RPMI7951 (cell line): Measurements from ENCODE around the gene DNTT. TPM values are rescaled to one million over a fixed set of nuclear protein-coding genes. Genes with fewer than 3 reads are reported as not detected.

ENCODE experiments used
- DNase-seq: peaks from one replicate; pipeline ENCODE4 v3.0.0-alpha.2; 2012; ENCODE audit warnings: low read depth
- total RNA-seq: library from RNA; depleted of rRNA; stranded (reverse); fragments of >200 nt; shearing (Covaris generic); gene quantifications from 2 replicates; pipeline ENCODE4 v1.2.3, GENCODE V29; 2014

DNTT gene
- total RNA-seq, 1 experiment from 2014 or later, result not detected

DNA sequence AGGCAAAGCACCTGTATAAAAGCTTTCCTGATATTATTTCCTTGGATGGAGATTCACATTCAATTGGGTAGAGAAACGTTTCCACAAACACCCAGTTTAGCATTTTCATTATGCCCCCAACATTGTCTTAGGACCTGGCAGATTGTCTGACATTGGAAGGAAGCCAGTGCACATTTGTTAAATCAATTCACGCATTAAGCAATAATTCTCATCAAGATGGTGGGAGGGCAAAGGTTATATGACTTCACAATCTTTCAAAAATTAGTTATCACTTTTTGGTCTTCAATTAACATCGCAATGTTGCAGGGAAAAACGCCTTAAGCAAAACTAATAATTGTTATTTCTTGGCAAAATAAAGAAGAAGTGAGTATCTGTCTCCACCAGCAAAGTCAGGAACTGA is 38.2 kb downstream of the DNTT start:
- no peak for DNase-seq

DNA sequence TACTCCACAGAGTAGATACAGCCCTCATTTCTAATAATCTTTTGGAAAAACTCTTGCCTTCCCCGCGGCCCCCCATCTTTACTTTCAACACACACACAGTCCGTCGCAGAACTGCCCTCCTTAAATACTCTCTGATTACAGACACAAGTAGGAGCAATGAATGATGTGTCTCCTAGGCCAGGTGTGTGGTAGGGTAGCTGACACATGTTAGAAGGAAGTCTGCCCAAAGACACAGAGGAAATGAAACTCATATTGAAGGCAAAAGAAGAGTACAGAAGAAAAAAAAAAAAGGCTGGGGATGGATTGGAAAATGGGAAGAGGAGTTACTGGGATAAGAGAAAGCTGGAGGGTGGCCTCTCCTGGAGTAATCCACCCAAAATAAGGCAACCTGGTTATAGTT is 39.9 kb downstream of the DNTT start:
- no peak for DNase-seq

DNA sequence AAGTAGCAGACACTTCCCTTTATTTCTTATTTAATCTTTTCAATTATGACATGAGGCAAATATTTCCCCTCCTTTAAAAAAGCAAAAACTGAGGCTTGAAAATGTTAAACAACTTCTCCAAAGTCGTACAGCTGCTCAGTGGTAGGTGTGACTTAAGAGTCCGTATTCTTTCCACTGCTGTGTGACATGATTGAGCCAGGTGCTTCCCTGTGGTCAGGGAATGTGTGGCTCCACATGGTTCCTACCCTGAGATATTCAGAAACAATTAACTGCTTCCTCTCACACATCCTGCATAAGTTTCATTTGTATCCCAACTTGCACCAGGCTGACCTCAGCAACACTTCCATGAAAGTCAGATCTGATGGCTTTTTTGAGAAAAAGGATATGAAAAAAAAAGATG is 41.0 kb downstream of the DNTT start:
- DNase-seq, result no peak

DNA sequence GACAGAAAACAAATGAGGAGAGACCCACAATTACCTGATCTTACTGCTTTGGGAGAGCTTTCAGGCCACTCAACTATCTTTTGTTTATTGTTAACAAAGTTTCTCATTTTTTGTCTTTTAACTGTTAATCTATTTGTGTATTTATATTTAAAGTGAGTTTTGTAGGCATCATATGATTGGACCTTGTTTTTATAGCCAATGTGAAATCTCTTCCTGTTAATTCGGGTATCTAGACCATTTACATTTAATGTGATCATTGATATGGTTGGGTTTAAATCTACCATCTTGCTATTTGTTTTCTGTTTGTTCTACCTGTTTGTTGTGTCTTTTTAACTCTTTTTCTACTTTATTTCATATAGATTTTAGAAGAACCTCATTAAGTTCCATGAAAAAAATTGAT is 42.1 kb downstream of the DNTT start:
- no peak for DNase-seq

DNA sequence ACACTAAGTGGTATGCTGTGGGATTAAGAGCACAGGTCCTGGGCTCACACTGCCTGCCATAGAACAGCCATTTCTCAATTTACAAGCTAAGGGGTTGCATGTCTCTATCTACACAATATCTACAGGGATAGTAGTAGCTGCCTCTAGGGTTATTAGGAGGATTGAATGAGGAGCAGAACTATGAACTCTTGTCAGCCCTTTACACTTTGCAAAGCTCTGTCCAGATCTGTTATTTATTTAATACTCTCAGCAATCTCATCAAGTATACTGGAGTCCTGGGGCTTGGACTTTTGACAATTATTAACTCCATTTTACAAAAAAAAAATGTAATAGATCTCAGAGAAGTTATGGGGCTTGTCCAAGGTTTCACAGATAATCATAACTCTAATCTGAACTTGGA is 47.8 kb downstream of the DNTT start:
- no peak for DNase-seq

DNA sequence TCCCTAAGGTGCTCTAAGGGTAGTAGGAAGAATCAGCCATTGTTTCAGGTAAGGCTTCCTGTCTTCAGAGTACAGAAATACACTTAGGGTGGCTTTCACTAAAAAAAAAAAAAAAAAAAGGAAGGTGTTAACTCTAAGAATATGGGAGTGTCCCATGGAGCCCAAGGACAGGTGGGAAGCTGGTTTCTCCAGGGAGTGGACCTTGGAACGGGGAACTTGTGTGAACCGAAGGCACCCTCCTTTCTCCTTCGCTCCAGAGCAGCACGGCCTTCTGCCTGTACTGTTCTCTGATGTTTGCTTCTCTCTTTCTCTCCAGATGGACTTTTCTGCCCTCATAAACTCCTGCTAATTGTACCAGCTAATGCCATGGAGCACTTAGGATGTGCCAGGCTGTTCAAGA is 48.3 kb downstream of the DNTT start:
- DNase-seq, result no peak

DNA sequence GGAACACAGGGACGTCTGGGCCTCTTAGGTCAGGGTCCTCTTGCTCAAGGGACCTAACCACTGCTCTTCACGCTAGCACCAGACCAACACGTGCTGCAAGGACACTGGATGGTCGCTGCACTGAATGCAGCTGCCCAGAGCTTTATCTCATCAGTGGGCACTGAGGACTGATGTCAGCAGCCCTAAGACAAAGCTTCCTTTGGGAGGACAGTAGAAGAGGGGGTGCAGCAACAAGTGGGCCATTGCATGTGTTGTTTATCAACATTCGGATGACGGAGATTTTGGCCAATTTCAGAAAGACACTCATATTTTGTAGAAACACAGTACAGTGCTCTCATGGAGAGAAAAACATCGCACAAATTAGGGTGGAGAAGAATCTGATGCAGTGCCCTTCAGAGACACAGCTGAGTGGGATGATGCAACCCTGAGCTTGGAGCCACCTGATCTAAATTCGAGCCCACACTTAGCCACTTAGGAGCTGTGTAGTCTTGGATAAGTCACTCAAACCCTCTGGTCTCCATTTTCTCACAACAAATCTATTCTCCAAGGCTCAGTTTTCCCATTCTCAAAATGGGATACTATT is 52.9 kb downstream of the DNTT start:
- no peak for DNase-seq

DNA sequence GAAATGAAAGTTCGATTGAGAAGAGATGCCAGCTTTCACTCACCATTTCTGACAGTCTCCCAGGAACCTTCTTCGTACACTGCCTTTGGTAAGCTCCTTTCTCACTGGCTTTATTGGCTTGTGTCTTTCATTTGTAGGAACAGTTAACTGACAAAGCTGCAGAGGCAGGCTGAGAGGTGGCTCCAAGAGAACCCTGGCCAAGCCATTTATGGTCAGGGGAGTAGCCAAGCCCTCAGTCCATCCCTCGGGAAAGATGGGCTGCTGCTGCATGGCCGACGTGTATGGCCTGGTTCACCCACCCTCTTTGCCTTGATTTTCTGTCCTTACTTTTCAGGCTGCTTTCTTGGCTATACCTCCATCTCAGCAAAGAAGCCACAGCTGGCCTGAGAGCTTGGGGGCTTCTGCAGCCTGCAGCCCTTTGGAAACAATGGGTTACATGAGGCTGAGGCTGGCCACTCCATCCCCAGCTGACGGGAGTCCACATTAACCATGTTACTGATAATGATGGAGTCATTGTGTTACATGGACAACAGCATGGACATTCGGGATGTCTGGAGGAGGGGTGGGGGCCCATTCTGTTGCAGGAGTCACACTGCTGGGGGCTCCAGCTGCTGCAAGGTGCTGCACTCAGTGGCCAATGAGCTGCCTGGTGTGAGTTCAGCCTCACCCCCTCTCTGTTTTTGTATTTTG is 54.8 kb downstream of the DNTT start, which contains the start of gene OPALIN:
Gene OPALIN (minus strand): TSS at position 152 of the 690 bp plus-strand sequence. CDS start 106 bp downstream, at position 46.
- DNase-seq, result no peak

DNA sequence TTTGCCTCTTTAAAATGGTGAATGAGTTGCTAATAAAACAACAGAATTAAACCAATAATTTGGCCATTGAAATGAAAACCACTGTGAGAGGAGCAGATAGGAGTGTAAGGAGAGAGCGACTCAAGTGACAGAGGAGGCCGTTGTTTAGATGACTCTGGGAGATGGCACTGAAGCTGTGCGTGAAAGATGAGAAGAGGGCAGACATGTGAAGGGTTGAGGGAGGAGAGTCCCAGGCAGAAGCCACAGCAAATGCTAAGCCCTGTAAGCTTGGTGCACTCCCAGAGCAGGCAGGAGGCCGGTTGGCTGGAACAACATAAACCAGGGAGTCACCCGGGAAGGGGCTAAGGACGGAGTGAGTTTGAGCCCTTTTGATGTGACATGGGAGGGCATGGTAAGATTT is 55.4 kb downstream of the DNTT start:
- no peak for DNase-seq

DNA sequence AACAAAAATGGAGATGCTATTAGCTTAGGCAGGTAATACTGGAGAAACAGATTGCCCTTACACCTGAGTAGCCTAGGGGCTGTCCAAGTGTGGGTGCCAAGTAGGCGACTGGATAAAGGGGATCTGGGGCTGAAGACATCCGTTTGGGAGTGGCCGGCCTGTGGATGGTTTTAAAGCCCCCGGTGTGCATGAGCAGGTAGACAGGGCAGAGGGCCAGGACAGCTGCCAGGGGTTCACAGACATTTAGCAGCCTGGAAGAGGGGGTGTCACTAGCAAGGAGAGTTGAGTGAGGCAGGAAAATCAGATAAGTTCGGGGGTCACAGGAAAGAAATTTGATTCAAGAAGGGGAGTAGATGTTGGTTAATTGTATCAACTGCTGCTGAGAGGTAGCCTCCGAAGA is 56.1 kb downstream of the DNTT start:
- DNase-seq, result no peak

DNA sequence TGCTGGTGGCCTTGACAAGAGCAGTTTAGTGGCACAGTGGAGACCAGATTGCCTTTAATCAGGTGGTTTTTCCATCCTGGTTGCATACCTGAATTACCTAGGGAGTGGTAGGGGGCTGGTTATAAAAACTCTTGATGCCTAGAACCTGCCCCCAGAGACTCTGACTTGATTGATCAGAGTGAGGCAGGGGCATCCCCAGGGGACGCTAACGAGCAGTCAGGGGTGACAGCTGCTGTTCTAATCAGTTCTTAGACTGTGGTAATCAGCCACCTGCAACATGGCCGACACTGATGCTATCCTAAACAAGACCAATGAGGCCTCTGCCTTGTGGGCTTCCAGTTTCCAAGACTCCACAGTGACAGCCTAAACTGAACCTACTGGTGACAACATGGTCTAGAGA is 56.5 kb downstream of the DNTT start:
- DNase-seq, result no peak

DNA sequence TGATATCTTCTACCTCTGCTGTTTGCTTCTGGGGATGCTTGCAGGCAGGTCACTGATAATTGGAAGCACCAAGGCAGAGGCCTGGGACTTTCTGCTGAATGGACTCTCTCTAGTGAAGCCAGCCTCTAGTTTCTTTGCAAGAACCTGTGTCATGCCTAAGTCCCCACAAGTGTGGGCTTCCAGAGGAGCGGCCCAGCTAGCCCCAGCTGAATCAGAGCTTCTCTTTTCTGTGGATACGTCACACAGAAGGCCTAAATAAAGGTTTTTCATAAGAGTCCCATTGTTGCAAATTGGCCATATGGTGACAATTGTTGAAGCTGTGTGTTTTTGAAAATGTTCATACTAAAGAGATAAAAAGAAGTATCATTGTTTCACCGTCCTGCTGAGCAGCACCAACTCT is 61.3 kb downstream of the DNTT start:
- no peak for DNase-seq

DNA sequence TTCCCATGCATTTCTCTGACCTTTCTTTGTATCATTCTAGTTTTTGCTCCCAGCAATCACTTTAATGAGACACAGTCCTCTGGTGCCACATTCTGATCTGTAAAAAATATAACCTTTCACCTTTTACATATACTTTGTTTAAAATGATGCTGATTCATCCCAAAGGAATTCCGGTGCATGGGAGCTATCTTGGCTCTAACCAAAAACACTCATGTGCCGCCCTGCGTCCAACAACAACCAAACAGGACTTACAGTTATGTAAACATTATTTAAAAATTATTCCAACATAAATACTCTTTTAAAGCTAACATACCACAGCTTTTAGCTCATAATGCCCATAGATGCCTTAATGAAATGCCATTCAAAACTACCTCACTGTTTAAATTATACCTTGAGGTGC is 62.3 kb downstream of the DNTT start:
- DNase-seq, result no peak

DNA sequence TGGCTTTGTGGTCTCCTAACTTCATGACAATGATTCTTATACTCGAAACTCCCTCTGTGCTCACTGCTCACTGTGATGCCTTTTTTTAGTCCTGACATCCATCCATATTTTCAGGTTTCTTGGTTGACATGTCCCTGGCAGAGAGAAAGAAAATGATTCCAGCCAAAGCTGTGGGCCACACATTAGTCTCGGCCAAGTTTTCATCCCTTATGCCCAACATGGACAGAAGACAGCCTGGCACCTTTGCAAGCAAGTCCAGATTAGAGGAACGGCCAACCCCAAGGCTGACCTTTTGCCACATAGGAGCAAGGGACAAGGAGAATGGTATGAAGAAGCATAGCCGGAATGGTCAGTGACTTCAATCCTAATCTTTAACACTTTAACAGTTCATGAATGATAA is 63.2 kb downstream of the DNTT start:
- DNase-seq, result no peak

DNA sequence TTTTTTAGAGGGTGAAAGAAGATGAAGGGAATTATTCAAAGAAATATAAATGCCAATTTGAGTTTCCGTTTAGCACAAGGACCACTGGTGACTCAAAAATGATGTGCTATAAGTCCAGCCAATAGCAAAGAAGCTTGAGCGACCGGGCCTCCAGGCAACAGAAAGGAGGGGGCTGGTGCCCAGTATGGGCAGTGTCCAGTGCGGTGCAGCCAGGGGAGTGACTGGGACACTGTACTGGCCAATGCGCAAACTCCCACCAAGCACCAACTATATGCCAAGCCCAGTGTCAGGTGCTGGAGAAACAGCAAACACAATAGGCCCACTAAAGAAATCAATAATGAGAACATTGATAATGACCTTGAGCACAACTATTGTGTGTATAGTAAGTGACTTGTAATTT is 64.7 kb downstream of the DNTT start:
- DNase-seq, result no peak

DNA sequence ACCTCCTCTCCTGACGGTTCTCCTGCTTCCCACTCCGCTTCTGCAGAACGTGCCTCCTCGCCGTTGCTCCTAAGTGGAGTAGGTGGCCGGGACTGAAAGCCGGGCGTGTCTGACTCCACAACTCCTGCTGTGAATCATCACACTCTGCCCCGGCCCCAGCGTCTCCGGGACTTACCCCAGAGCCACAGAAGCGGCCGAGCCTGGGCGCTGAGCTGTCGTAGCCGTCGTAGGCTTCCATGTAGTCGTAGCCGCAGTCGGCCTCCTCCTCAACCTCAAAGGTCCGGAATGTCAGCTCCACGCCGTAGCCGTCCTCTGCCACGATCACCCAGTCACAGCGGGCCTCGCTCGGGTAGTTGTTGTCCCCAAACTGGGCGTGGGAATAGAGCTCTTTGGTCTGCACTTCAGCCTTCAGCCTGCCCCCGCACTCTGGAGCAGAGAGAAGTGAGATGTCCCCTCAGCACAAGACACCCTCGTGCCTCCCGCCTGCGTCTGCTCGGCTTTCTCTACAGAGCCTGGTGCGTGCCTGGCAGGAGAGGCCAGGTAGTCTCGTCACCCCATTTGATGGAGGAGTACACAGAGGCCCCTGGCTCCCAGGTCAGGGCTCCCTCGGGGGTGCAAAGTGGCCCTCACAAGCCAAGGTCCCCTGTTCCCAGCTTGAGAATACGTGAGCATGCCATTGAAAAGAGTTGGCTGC is 65.8 kb downstream of the DNTT start:
- peak; percentile 43 for DNase-seq

DNA sequence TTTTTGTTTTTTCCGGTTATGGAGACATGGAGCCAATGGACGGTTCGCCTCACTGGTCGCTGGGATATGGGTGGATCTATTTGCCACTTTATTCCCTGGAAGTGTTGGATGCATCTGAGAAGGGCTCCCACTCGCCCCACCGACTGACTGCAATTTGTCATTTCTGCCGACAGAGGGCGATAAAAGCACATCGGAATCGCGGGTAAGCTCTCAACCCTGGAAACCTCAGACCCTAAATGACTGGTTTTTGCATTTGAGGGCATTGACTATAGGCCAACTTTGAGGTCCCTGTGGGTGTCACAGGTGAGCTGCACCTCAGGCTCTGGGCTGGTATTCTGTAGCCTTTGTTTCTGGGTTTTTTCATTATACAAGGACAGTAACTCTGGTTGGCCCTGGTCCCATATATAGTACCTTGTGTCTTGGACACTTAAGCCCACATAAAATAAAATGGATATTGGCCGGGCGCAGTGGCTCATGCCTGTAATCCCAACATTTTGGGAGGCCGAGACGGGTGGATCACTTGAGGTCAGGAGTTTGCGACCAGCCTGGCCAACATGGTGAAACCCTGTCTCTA is 66.4 kb downstream of the DNTT start:
- DNase-seq, result peak; percentile 32

DNA sequence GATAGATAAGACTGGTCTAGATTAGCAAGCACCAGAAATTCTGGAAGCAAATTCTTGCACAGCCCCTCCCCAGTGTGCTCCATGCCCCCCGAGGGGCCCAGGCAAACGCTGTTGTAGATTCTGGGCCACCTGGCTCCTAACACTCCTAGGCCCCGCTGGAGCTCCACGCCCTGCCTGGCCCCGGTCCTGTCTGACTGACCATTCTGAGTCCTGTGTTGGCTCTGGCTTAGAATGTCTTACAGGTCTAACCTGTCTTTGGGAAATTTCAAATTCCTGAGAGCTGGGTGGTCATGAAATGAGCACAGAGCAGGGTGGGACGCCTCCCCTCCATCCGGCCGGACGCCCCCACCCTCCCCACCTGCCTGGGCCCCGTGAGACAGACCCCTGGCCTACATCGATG is 67.1 kb downstream of the DNTT start:
- no peak for DNase-seq

DNA sequence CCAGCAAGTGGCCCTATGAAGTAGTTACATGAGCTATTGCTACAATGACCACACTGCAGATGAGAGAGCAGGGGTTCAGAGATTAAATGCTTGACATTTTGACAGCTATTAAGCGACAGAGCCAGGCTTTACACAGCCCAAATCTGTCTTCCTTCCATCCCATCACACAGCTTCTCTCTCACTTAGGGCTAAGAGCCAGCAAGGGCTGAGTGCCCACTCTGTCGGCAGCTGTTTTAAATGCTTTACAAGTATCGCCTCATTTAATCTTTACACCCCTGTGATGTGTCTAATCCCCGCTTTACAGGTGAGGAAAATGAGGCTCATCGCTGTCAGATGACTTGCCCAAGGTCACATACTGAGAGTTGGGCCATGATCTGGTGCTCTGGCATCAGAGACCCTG is 69.8 kb downstream of the DNTT start:
- DNase-seq, result no peak

DNA sequence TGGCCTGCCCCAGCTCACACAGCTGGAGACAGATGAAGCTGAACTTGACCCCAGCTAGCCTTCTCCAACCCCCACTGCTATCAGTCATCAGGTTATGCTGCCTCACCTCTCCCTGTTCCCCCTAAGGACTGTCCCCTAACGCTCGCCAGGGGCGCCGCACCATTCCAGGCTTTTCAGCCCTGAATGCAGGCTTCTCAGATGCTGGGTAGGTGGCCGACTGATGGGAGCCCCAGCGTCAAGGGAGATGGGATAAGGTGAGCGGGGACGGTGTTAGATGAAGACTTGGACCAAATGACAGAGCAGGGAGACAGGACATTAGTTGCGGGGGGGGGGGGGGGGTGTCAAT is 70.4 kb downstream of the DNTT start:
- DNase-seq, result no peak

DNA sequence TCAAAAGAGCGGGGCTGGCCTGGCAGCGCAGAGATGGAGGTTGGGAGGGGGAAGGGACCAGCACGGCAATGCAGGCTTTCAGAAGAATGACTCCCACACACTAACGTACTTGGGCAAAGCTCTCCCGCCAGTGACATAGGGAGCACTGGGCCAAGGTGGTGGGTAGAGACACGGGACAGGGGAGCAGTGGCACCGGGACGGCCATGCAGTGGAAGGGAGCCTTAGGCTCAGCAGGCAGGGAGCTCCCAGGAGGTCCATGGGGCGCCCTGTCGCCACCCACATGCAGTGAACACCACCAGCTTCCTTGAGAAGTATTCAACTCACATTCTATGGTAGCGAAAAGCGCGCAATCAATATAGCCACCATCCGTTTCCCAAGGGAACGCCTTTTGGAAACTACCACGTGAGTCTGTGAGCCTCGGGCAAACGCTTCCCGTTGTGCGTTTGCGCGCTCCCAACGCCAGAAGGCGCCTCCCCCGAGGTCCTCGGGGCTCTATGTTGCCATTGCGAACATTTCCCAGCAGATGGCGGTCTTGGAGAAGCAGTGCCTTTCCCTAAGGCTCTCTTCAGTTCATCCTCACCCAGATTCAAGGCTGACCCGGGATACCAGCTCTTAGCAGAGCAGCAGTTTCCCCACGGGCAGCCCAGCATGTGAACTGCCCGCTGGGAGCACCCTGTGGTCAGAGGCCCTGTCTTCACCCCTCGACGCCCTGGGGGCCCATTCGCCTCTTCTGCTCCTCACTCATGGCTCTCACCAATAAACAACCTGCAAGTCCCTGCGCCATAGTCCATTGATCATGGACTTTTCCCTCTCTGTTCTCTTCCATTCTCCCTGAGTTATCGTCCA is 71.0 kb downstream of the DNTT start:
- peak; percentile 73 for DNase-seq

DNA sequence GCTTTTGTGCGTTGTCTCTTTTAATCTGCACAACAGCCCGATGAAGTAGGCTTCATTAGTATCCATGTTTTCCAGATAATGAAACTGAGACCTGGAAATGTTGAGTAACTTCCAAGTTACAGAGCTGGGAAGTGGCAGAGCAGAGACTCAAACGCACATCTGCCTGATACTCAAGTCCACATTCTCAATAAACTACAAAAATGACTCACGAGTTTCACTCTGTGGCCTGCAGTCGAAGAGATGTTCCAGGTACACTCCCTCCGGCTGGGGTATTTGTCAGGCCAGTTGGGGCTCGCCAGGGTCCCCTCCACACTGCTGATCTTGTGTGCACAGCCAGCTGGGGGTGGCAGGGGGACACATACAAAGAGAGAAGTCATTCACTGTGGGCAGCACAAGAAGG is 72.2 kb downstream of the DNTT start:
- no peak for DNase-seq
